Tibial nerve (tissue), 3 donors: ENCODE data around the gene CACNA2D2.

Experiments
- CTCF ChIP-seq, 5 experiments: fragments of 200-600 bp in 3 of 5; fragments of 450-650 bp in 2 of 5; sonication (generic) in 3 of 5; IDR thresholded peaks; one replicate each; pipeline ENCODE4 v1.5.1; 2016 to 2019; ENCODE audit warnings: antibody characterized with exemption in 5 of 5, mild to moderate bottlenecking in 3 of 5, moderate library complexity in 2 of 5
- POLR2A ChIP-seq, 2 donors: fragments of 450-650 bp; IDR thresholded peaks; one replicate each; pipeline ENCODE4 v1.6.1; 2017; ENCODE audit warnings: antibody characterized with exemption in 2 of 2, mild to moderate bottlenecking in 2 of 2, moderate library complexity in 2 of 2

DNA sequence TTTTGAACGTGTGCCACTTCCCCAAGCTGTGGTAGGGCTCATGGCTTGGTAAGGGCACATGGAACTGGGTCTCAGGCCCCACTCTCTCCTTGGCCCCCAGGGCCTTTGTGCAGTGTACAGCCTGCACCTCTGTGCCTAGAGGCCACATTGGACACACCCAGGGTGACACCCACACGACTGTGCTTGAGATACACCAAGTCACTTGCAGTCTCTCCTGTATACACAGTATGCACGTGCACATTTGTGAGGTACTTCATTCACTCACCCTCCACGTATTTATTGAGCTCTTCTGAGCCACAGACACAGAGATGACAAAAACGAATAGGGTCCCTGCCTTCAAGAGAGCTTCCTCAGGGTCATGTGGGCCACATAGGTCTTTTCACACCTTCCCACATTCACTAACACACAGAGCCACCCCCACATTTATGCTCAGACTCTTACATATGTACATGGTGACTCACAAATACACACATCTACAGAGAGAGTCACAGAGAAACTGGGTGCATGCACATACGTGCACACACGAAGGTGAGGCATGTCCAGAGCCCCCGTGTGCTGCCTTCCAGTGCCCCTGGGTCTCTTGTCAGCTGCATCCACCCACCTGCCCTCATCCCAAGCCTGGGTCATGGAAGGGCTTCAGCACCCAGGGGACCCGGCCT is 134.3 kb downstream of the CACNA2D2 start:
- TF ChIP-seq CTCF (IDR thresholded peaks at IDR 0.05): no peak
- TF ChIP-seq POLR2A (IDR thresholded peaks at IDR 0.05): no peak
